Thyroid gland (tissue), 4 donors: ENCODE data around the gene ABCC6. TPM values are rescaled to one million over a fixed set of nuclear protein-coding genes. Genes with fewer than 3 reads are reported as not detected.
"Not testable (repeated sequence)": the region's sequence is repeated elsewhere in the genome, so short reads cannot be mapped to it uniquely, and the experiment has no call there.

Experiments used
- DNase-seq, 2 donors: peaks; one replicate each; pipeline ENCODE4 v3.0.0-alpha.2; 2019
- H3K27ac ChIP-seq, 3 donors: fragments of 200-600 bp; sonication (generic); 1 replicate in 2 of 3; 2 replicates in 1 of 3; pipeline ENCODE4 v1.5.1; 2016 to 2019; ENCODE audit warnings: mild to moderate bottlenecking in 1 of 3, moderate library complexity in 1 of 3
- H3K27me3 ChIP-seq: fragments of 200-600 bp; sonication (generic); one replicate; pipeline ENCODE4 v1.5.1; 2019
- H3K36me3 ChIP-seq, 2 donors: fragments of 200-600 bp; sonication (generic); one replicate each; pipeline ENCODE4 v1.5.1; 2016 to 2019
- H3K4me1 ChIP-seq, 2 donors: fragments of 200-600 bp; sonication (generic); one replicate each; pipeline ENCODE4 v1.5.1; 2017 to 2019
- H3K4me3 ChIP-seq, 3 donors: fragments of 200-600 bp; sonication (generic); replicated peaks in 1 of 3; 1 replicate in 2 of 3; 2 replicates in 1 of 3; pipeline ENCODE4 v1.5.1; 2016; ENCODE audit warnings: mild to moderate bottlenecking in 1 of 3
- H3K9me3 ChIP-seq: fragments of 200-600 bp; sonication (generic); one replicate; pipeline ENCODE4 v1.5.1; 2017
- WGBS, 2 donors: methylation state at CpG; one replicate each; pipeline ENCODE4 v1.1.5; 2017; 5-methylcytosine and 5-hydroxymethylcytosine counted together
- intact Hi-C: fragments of 100-400 bp; cut with DNase I; formaldehyde crosslinking; loops from one replicate; pipeline ENCODE4 v1.15.1; 2023
- total RNA-seq, 4 donors: library from RNA; depleted of rRNA; stranded (reverse); fragments of >200 nt; gene quantifications; one replicate each; pipeline ENCODE4 v1.2.3, GENCODE V29; 2016

Gene ABCC6
- total RNA-seq, 4 donors from 2014 or later = 4.8 to 17.7 (median 12.3) TPM

DNA sequence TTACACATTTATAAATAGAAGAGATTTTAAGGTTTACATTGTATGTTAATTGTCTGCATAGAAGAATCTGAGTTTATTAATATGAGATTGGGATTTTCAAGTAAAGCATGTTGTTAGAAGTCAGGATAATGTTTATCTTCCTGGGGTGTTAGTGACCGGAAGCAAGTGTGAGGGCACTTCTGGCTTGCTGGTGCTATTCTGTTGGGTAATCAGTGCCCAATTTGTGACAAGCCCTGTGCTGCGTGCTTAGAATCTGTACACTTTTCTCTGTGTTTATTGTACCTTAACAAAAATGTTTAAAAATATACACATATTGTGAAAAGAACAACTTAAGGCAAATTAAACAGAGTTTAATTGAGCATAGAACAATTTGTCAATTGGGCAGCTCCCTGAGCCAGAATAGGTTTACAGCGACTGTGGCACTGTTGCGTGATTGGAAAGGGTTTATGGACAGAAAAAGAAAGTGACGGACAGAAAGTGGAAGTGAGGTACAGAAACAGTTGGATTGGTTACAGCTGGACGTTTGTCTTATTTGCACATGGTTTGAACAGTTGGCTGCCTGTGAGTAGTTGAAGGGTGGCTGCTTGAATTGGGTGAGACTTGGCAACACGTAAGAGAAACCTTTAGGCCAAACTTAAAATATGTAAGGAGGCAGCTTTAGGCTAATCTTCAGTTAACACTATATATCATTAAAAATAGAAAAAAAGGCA lies 26.5 kb upstream of the ABCC6 start:
- WGBS, 2 donors = 55 to 88% methylated on average over 4 of the region's 7 CpGs
- intact Hi-C loops, H3K4me3 ChIP-seq, H3K4me1 ChIP-seq, H3K27ac ChIP-seq, H3K27me3 ChIP-seq, H3K9me3 ChIP-seq, DNase-seq, H3K36me3 ChIP-seq: not testable (repeated sequence)

GRCh38 chr16:16247439-16247838 lies 24.1 kb upstream of the ABCC6 start:
- H3K27me3 ChIP-seq, H3K4me1 ChIP-seq, H3K9me3 ChIP-seq, H3K4me3 ChIP-seq, intact Hi-C loops, H3K36me3 ChIP-seq, H3K27ac ChIP-seq, DNase-seq: not testable (repeated sequence)
- WGBS, 2 donors = no CpG with 5 or more reads among the region's 3 CpGs

DNA sequence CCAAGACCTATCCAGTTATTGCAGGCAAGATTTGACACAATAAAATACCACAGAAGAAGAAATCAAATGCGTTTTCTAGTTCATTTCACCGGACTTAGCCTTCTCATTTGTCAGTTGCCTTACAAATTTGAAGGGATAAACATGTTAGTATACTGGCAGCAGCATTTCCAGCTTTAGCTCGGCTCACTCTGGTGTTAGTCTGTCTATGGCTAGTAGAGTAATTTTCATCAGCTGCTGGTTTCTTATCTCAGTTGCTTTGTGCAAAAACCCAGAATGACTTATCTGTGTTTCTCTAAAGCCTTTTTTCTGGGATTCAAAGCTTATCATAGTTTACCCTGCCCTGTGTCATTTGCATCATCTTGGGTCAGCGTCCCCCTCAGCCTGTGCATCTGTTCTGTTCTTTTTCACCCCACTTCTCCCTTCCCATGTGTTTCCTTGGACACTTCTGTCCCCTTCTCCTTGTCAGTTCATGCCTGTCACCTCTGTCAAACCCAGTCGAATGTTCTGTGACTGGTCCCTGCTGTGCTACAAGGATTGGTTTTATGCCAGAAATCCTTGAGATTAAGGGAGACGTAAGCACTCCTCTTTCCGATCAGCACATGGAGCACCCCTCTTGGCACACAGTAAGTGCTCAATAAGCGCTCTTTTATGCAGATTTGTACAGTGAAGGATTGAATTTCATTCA lies 23.4 kb upstream of the ABCC6 start:
- H3K27me3 ChIP-seq, H3K36me3 ChIP-seq, H3K4me3 ChIP-seq, H3K9me3 ChIP-seq, H3K27ac ChIP-seq, intact Hi-C loops, DNase-seq, H3K4me1 ChIP-seq: not testable (repeated sequence)
- 74% methylated on average over 2 of the region's 8 CpGs; no CpG with 5 or more reads in 1 of the 2 donors for WGBS, 2 donors

DNA sequence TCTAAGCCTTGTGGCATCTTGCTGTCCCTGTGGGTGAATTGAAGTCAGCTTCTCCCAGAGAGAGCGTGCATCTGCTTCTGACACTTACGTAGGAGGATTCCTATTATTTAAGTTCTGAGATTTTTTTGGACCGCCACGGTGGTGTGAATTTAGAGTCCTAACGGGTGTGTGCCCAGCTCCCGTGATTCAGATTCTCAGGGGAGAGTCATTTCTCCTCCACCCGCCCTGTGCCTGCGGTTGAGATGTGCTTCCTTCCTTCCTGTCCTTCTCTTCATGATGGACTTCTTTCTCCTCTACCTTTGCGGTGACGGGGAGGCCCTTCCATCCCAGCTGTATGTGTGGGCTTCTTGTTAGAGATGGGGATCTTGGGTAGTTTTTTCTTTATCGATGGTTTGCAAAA lies 20.6 kb upstream of the ABCC6 start:
- DNase-seq, H3K4me3 ChIP-seq, intact Hi-C loops, H3K27me3 ChIP-seq, H3K27ac ChIP-seq, H3K9me3 ChIP-seq, H3K4me1 ChIP-seq, H3K36me3 ChIP-seq: not testable (repeated sequence)
- 86 to 94% methylated on average over 11 of the region's 11 CpGs for WGBS, 2 donors

DNA sequence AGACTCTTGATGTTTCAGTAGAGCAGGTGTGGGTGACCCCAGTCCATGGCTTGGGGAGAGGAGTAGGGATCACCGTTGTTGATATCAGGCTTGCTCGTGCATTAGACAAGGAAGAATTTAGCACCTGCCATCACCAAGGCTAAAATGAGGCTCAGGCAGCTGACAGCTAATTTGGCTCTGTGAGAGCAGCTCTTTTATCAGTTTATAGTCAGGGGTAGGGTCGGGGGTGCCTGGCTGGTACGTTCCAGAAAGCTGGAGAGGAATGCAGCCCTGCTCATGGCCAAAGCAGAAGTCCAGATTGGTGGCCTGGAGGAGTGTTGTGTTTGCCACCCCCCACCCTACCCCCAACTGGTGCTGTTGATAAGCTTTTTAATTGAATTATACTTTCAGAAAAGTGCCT lies 17.4 kb upstream of the ABCC6 start:
- intact Hi-C loops, DNase-seq, H3K9me3 ChIP-seq, H3K27me3 ChIP-seq, H3K4me3 ChIP-seq, H3K36me3 ChIP-seq, H3K27ac ChIP-seq, H3K4me1 ChIP-seq: not testable (repeated sequence)
- WGBS, 2 donors = 96 to 100% methylated on average over 2 to 4 of the region's 4 CpGs

DNA sequence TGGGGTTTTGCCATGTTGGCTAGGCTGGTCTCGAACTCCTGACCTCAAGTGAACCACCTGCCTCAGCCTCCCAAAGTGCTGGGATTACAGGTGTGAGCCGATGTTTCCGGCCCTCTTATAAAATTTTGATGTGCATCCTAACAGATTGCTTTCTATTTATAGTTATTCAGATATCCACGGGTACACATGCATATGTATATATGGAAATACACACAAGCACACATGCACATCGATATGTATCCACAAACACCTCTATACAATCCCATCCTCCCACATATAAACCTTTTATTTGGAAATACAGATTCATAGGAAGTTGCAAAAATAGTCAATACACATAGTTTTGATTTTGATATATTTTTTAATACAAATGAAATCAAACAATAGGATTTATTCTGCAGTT lies 14.4 kb upstream of the ABCC6 start:
- H3K9me3 ChIP-seq, H3K36me3 ChIP-seq, H3K27ac ChIP-seq, intact Hi-C loops, DNase-seq, H3K27me3 ChIP-seq, H3K4me1 ChIP-seq, H3K4me3 ChIP-seq: not testable (repeated sequence)
- WGBS, 2 donors = 97% methylated on average over 5 of the region's 5 CpGs

- DNase-seq, H3K27ac ChIP-seq, H3K36me3 ChIP-seq, H3K4me1 ChIP-seq, intact Hi-C loops, H3K27me3 ChIP-seq, H3K4me3 ChIP-seq, H3K9me3 ChIP-seq: not testable (repeated sequence)
- 91 to 92% methylated on average over 6 of the region's 6 CpGs for WGBS, 2 donors
Observed at GRCh38 chr16:16237071-16237470, 13.8 kb upstream of the ABCC6 start.

DNA sequence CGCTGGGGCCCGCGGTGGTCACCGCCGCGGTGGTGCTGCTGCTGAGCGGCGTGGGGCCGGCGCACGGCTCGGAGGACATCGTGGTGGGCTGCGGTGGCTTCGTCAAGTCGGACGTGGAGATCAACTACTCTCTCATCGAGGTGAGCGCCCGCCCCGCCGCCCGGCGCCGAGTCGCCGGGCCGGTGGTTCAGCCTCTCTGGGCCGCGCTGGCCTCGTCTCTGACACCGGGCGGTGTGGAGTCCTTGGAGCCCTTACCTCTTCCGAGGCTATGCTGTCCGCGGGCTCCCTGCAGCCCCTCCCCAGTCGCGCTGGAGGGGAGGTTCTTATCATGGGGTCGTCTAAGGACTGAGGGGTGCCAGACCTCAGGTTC lies 9.4 kb upstream of the ABCC6 start:
- H3K4me1 ChIP-seq, intact Hi-C loops, H3K4me3 ChIP-seq, H3K27ac ChIP-seq, H3K27me3 ChIP-seq, H3K9me3 ChIP-seq, DNase-seq, H3K36me3 ChIP-seq: not testable (repeated sequence)
- no CpG with 5 or more reads among the region's 39 CpGs for WGBS, 2 donors

- H3K27ac ChIP-seq, H3K27me3 ChIP-seq, intact Hi-C loops, H3K36me3 ChIP-seq, H3K9me3 ChIP-seq, DNase-seq, H3K4me1 ChIP-seq: not testable (repeated sequence)
- peak overlapping the region in 1 of 3 donors; percentile 21 for H3K4me3 ChIP-seq
- 7 to 13% methylated on average over 3 of the region's 24 CpGs for WGBS, 2 donors
Observed at GRCh38 chr16:16223662-16224241, 458 bp upstream of the ABCC6 start.

DNA sequence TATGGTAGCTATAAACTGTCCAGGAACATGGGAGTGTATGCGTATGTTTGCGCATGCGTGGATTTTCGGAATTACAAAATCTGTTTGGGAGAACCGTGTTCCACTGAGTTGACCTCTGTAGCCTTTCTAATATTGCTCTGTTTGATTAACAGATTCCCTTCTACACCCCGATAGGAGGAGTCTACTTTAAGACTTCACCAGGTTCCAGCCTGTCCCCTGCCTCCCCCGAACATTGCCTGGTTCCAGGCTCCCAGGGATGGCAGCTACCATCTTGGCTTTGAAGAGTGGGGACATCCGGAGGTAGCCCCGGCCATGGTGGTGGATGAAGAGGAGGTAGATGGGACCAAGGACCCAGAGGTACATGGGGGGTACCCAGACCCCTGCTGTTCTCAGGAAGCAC lies 1.9 kb downstream of the ABCC6 start:
- 96 to 100% methylated on average over 2 to 4 of the region's 9 CpGs for WGBS, 2 donors
- intact Hi-C loops, H3K27ac ChIP-seq, H3K4me1 ChIP-seq, H3K27me3 ChIP-seq, H3K9me3 ChIP-seq, H3K4me3 ChIP-seq, DNase-seq, H3K36me3 ChIP-seq: not testable (repeated sequence)

GRCh38 chr16:16220449-16220848 lies 2.8 kb downstream of the ABCC6 start:
- H3K9me3 ChIP-seq, H3K4me1 ChIP-seq, DNase-seq, intact Hi-C loops, H3K36me3 ChIP-seq, H3K27me3 ChIP-seq, H3K27ac ChIP-seq, H3K4me3 ChIP-seq: not testable (repeated sequence)
- WGBS, 2 donors = 96 to 97% methylated on average over 8 of the region's 9 CpGs

DNA sequence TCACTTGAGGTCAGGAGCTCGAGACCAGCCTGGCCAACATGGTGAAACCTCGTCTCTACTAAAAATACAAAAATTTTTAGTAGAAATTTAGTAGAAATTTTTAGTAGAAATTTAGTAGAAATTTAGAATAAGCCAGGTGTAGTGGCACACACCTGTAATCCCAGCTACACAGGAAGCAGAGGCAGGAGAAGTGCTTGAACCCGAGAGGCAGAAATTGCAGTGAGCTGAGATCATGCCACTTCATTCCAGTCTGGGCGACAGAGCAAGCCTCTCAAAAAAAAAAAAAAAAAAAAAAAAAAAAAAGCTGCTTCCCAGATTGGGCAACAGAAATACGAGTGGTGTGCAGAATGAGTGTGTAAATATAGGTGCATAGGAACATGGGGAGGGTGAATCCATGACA lies 4.5 kb downstream of the ABCC6 start:
- H3K27me3 ChIP-seq, intact Hi-C loops, H3K27ac ChIP-seq, H3K36me3 ChIP-seq, H3K4me1 ChIP-seq, H3K9me3 ChIP-seq, DNase-seq, H3K4me3 ChIP-seq: not testable (repeated sequence)
- 15 to 34% methylated on average over 2 to 3 of the region's 5 CpGs for WGBS, 2 donors

DNA sequence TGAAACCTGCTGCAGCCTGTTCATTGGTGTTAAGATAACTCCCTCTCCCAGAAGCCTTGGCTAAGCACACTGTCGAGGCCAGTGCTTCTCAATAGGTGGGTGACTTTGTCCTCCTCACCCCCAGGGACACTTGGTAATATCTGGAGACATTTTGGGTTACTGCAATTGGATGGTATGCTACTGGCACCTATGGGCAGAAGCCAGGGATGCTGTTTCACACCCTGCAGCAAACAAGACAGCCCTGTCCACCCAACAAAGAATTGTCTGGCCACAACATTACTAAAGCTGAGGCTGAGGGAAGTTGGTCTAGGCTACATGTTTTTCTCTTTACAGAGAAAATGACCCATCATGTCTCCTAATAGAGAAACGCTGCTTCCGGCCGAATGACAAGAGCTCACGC lies 4.9 kb downstream of the ABCC6 start:
- WGBS, 2 donors = no CpG with 5 or more reads among the region's 5 CpGs
- H3K9me3 ChIP-seq, intact Hi-C loops, DNase-seq, H3K36me3 ChIP-seq, H3K27ac ChIP-seq, H3K4me1 ChIP-seq, H3K27me3 ChIP-seq, H3K4me3 ChIP-seq: not testable (repeated sequence)
